Caco-2 (cell line): ENCODE measurements around the gene NR5A2. TPM values are rescaled to one million over a fixed set of nuclear protein-coding genes. Genes with fewer than 3 reads are reported as not detected.
A peak's percentile ranks its signal among the peaks of the same experiment; 100 is the strongest.

Experiments
- BruUV-seq: library from RNA; stranded (reverse); fragments of 400-500 nt; replicated peaks from 2 replicates; lab custom pipeline; 2021; lab: Mats Ljungman, UMichigan
- CTCF ChIA-PET: fragments of 300-600 bp; sonication (Branson Sonifier 250); formaldehyde crosslinking; loops from one replicate; lab custom pipeline; 2022; ENCODE audit warnings: antibody characterized with exemption; lab: Charles Lee
- POLR2A ChIA-PET: fragments of 300-600 bp; sonication (Branson Sonifier 250); formaldehyde crosslinking; loops from one replicate; lab custom pipeline; 2022; ENCODE audit warnings: antibody characterized with exemption; lab: Charles Lee
- DNase-seq, 2 experiments: peaks; one replicate each; pipeline versions ENCODE4 v3.0.0 to v3.0.0-alpha.2; 2020 to 2022
- H3K27me3 ChIP-seq: replicated peaks from 2 replicates; pipeline ENCODE4 v1.6.0; 2011; ENCODE audit warnings: low read length; ENCODE audit not compliant: control insufficient read depth, insufficient read depth
- H3K36me3 ChIP-seq: 2 replicates; pipeline ENCODE4 v1.5.1; 2011; ENCODE audit warnings: low read length; ENCODE audit not compliant: control insufficient read depth, insufficient read depth
- H3K4me1 ChIP-seq: fragments of 250-450 bp; sonication (Bioruptor Pico); 2 replicates; pipeline ENCODE4 v1.5.1; 2020; ENCODE audit warnings: mild to moderate bottlenecking
- H3K4me3 ChIP-seq: 2 replicates; pipeline ENCODE4 v1.5.1; 2011; ENCODE audit warnings: low read depth, mild to moderate bottlenecking, control low read depth, low read length
- H3K9me3 ChIP-seq: fragments of 250-450 bp; sonication (Bioruptor Pico); 2 replicates; pipeline ENCODE4 v1.5.1; 2020; ENCODE audit warnings: mild to moderate bottlenecking, moderate library complexity
- H3K27ac Mint-ChIP-seq: one replicate; pipeline ENCODE4 v1.8.0; 2022; ENCODE audit warnings: mixed read lengths; ENCODE audit not compliant: unreplicated experiment
- H3K27me3 Mint-ChIP-seq: one replicate; pipeline ENCODE4 v1.8.0; 2022; ENCODE audit warnings: mixed read lengths; ENCODE audit not compliant: insufficient read depth, unreplicated experiment
- H3K36me3 Mint-ChIP-seq: one replicate; pipeline ENCODE4 v1.8.0; 2022; ENCODE audit warnings: mild to moderate bottlenecking, mixed read lengths; ENCODE audit not compliant: insufficient read depth, unreplicated experiment
- H3K4me1 Mint-ChIP-seq: one replicate; pipeline ENCODE4 v1.8.0; 2022; ENCODE audit warnings: low read depth, mixed read lengths; ENCODE audit not compliant: unreplicated experiment
- H3K4me3 Mint-ChIP-seq: one replicate; pipeline ENCODE4 v1.8.0; 2022; ENCODE audit warnings: mild to moderate bottlenecking, moderate library complexity, mixed read lengths; ENCODE audit not compliant: unreplicated experiment
- H3K9me3 Mint-ChIP-seq: one replicate; pipeline ENCODE4 v1.8.0; 2022; ENCODE audit warnings: mixed read lengths; ENCODE audit not compliant: unreplicated experiment
- CTCF ChIP-seq, 2 experiments: fragments of 200-600 bp in 1 of 2; IDR thresholded peaks; 1 replicate in 1 of 2; 2 replicates in 1 of 2; pipeline versions ENCODE4 v1.5.1 to v1.8.0; 2011 to 2022; ENCODE audit warnings: antibody characterized with exemption in 1 of 2, control low read depth in 1 of 2, inconsistent platforms in 1 of 2, low read depth in 1 of 2, low read length in 1 of 2, mild to moderate bottlenecking in 1 of 2, moderate library complexity in 1 of 2; ENCODE audit not compliant: insufficient read depth in 1 of 2, severe bottlenecking in 1 of 2, unreplicated experiment in 1 of 2
- intact Hi-C: fragments of 100-400 bp; cut with micrococcal nuclease; formaldehyde crosslinking; loops from one replicate; pipeline ENCODE4 v1.10.0; 2022; ENCODE audit not compliant: unreplicated experiment
- total RNA-seq: library from RNA; stranded (reverse); gene quantifications from 2 replicates; pipeline ENCODE4 v1.2.3, GENCODE V29; 2022

Gene NR5A2
- total RNA-seq, 1 experiment from 2014 or later: 6.5 TPM

GRCh38 chr1:200139661-200140250 is 112.2 kb downstream of the NR5A2 start:
- Histone ChIP-seq H3K4me1 (no peaks in the 10 kb centered on the region), H3K36me3 (no peaks in the 10 kb centered on the region), H3K4me3 (no peak overlapping the region), H3K27me3 (no peaks in the 10 kb centered on the region), H3K9me3 (no peaks in the 10 kb centered on the region)
- ChIA-PET CTCF (no interaction called here), POLR2A (no interaction called here)
- no peaks in the 10 kb centered on the region for H3K36me3 Mint-ChIP-seq
- DNase-seq: peak in 1 of 2 experiments; percentile 42
- H3K4me3 Mint-ChIP-seq: no peak overlapping the region
- no peaks in the 10 kb centered on the region for H3K9me3 Mint-ChIP-seq
- peak; percentile 41 to 54 for TF ChIP-seq CTCF (IDR thresholded peaks at IDR 0.05; ENCODE audit: insufficient read depth in 1 of 2, low read depth in 1 of 2, low read length in 1 of 2, severe bottlenecking in 1 of 2, unreplicated experiment in 1 of 2)
- no peak overlapping the region for H3K27ac Mint-ChIP-seq
- H3K27me3 Mint-ChIP-seq: no peaks in the 10 kb centered on the region
- no peaks in the 10 kb centered on the region for H3K4me1 Mint-ChIP-seq
- no TSS peak for BruUV-seq
- intact Hi-C loops: loop anchor here (1.0 to 10.0 kb wide), 5 partner anchors 137 to 455 kb away; no protein-coding TSS in a partner anchor

- no peak overlapping the region for H3K4me3 ChIP-seq
- no peaks in the 10 kb centered on the region for H3K36me3 ChIP-seq
- no peaks in the 10 kb centered on the region for H3K4me1 Mint-ChIP-seq
- no peaks in the 10 kb centered on the region for H3K27me3 ChIP-seq
- intact Hi-C loops: no loop called here
- ChIA-PET CTCF (no interaction called here), POLR2A (no interaction called here)
- H3K27me3 Mint-ChIP-seq: no peaks in the 10 kb centered on the region
- H3K9me3 ChIP-seq: no peaks in the 10 kb centered on the region
- no peak for DNase-seq
- H3K4me1 ChIP-seq: no peaks in the 10 kb centered on the region
- no TSS peak for BruUV-seq
- H3K4me3 Mint-ChIP-seq: no peak overlapping the region
- no peaks in the 10 kb centered on the region for H3K9me3 Mint-ChIP-seq
- TF ChIP-seq CTCF (IDR thresholded peaks at IDR 0.05; ENCODE audit: insufficient read depth in 1 of 2, low read depth in 1 of 2, low read length in 1 of 2, severe bottlenecking in 1 of 2, unreplicated experiment in 1 of 2): no peak
- H3K27ac Mint-ChIP-seq: no peak overlapping the region
- H3K36me3 Mint-ChIP-seq: no peaks in the 10 kb centered on the region
These were observed 115.8 kb downstream of the NR5A2 start for GRCh38 chr1:200143347-200143746.

- Mint-ChIP-seq H3K27me3 (no peaks in the 10 kb centered on the region), H3K4me1 (peaks cover 8% of the 10 kb centered on the region), H3K9me3 (no peaks in the 10 kb centered on the region), H3K27ac (no peak overlapping the region), H3K4me3 (no peak overlapping the region), H3K36me3 (no peaks in the 10 kb centered on the region)
- H3K4me1 ChIP-seq: peaks cover 15% of the 10 kb centered on the region
- ChIA-PET POLR2A (no interaction called here), CTCF (no interaction called here)
- DNase-seq: no peak
- intact Hi-C loops: no loop called here
- no TSS peak for BruUV-seq
- no peaks in the 10 kb centered on the region for H3K9me3 ChIP-seq
- no peaks in the 10 kb centered on the region for H3K27me3 ChIP-seq
- no peak for TF ChIP-seq CTCF (IDR thresholded peaks at IDR 0.05; ENCODE audit: insufficient read depth in 1 of 2, low read depth in 1 of 2, low read length in 1 of 2, severe bottlenecking in 1 of 2, unreplicated experiment in 1 of 2)
- H3K4me3 ChIP-seq: no peak overlapping the region
- H3K36me3 ChIP-seq: no peaks in the 10 kb centered on the region
These were observed 118.6 kb downstream of the NR5A2 start for GRCh38 chr1:200146100-200146499.
